ENCODE measurements around the gene MTHFD1.
"Not testable (repeated sequence)": the region's sequence is repeated elsewhere in the genome, so short reads cannot be mapped to it uniquely, and the experiment has no call there.

Gene MTHFD1

GRCh38 chr14:64391113-64391725 lies 3.1 kb downstream of the MTHFD1 start:
- peaks cover 39% of the 10 kb centered on the region for H3K36me3 ChIP-seq
- no peak for DNase-seq
- H3K27ac ChIP-seq = no peak overlapping the region
- no peaks in the 10 kb centered on the region for H3K27me3 ChIP-seq (ENCODE audit: insufficient read depth, low read depth, severe bottlenecking)
- H3K4me3 ChIP-seq (ENCODE audit: low read depth, low read length) = no peak overlapping the region
- no peaks in the 10 kb centered on the region for H3K9me3 ChIP-seq (ENCODE audit: severe bottlenecking)
- no peak for TF ChIP-seq CTCF (IDR thresholded peaks at IDR 0.05; ENCODE audit: low read depth, low read length)

- no peaks in the 10 kb centered on the region for H3K9me3 ChIP-seq (ENCODE audit: severe bottlenecking)
- no peak for DNase-seq
- H3K27me3 ChIP-seq (ENCODE audit: insufficient read depth, low read depth, severe bottlenecking) = no peaks in the 10 kb centered on the region
- no peak overlapping the region for H3K4me3 ChIP-seq (ENCODE audit: low read depth, low read length)
- no peak overlapping the region for H3K27ac ChIP-seq
- no peak for TF ChIP-seq CTCF (IDR thresholded peaks at IDR 0.05; ENCODE audit: low read depth, low read length)
- H3K36me3 ChIP-seq = peaks cover 39% of the 10 kb centered on the region
These were observed 3.8 kb downstream of the MTHFD1 start for GRCh38 chr14:64391986-64392385.

GRCh38 chr14:64393189-64393726 lies 5.1 kb downstream of the MTHFD1 start:
- H3K27me3 ChIP-seq (ENCODE audit: insufficient read depth, low read depth, severe bottlenecking); H3K4me3 ChIP-seq (ENCODE audit: low read depth, low read length); H3K27ac ChIP-seq; H3K9me3 ChIP-seq (ENCODE audit: severe bottlenecking); DNase-seq: not testable (repeated sequence)
- H3K36me3 ChIP-seq = peaks cover 39% of the 10 kb centered on the region

GRCh38 chr14:64394423-64394822 lies 6.3 kb downstream of the MTHFD1 start:
- TF ChIP-seq CTCF (IDR thresholded peaks at IDR 0.05; ENCODE audit: low read depth, low read length) = no peak
- Histone ChIP-seq H3K27ac (no peak overlapping the region), H3K27me3 (ENCODE audit: insufficient read depth, low read depth, severe bottlenecking) (no peaks in the 10 kb centered on the region), H3K9me3 (ENCODE audit: severe bottlenecking) (no peaks in the 10 kb centered on the region), H3K36me3 (peaks cover 34% of the 10 kb centered on the region), H3K4me3 (ENCODE audit: low read depth, low read length) (no peak overlapping the region)
- DNase-seq = no peak

GRCh38 chr14:64394977-64395633 lies 7.0 kb downstream of the MTHFD1 start:
- Histone ChIP-seq H3K4me3 (ENCODE audit: low read depth, low read length) (no peak overlapping the region), H3K9me3 (ENCODE audit: severe bottlenecking) (no peaks in the 10 kb centered on the region), H3K27me3 (ENCODE audit: insufficient read depth, low read depth, severe bottlenecking) (no peaks in the 10 kb centered on the region), H3K27ac (no peak overlapping the region), H3K36me3 (peaks cover 32% of the 10 kb centered on the region)
- no peak for TF ChIP-seq CTCF (IDR thresholded peaks at IDR 0.05; ENCODE audit: low read depth, low read length)
- no peak for DNase-seq

- H3K4me3 ChIP-seq (ENCODE audit: low read depth, low read length) = no peak overlapping the region
- H3K27me3 ChIP-seq (ENCODE audit: insufficient read depth, low read depth, severe bottlenecking) = no peaks in the 10 kb centered on the region
- no peak overlapping the region for H3K27ac ChIP-seq
- no peak for DNase-seq
- peaks cover 33% of the 10 kb centered on the region for H3K36me3 ChIP-seq
- TF ChIP-seq CTCF (IDR thresholded peaks at IDR 0.05; ENCODE audit: low read depth, low read length) = no peak
- no peaks in the 10 kb centered on the region for H3K9me3 ChIP-seq (ENCODE audit: severe bottlenecking)
These were observed 12.8 kb downstream of the MTHFD1 start for GRCh38 chr14:64400829-64401459.

Data from WERI-Rb-1 (cell line).